WI38 (cell line): ENCODE data around the gene LRRC49.
"Not testable (repeated sequence)": the region's sequence is repeated elsewhere in the genome, so short reads cannot be mapped to it uniquely, and the experiment has no call there.

ENCODE experiments used
- H3K4me3 ChIP-seq: 2 replicates; pipeline ENCODE4 v1.5.1; 2011; ENCODE audit warnings: low read depth, mild to moderate bottlenecking, control low read depth, low read length
- CTCF ChIP-seq: IDR thresholded peaks from 2 replicates; pipeline ENCODE4 v1.5.1; 2012; ENCODE audit warnings: low read depth, mild to moderate bottlenecking, control low read depth, low read length

Gene LRRC49

GRCh38 chr15:70859322-70859908, 33.2 kb upstream of the LRRC49 start:
- no peak overlapping the region for H3K4me3 ChIP-seq
- no peak for TF ChIP-seq CTCF

GRCh38 chr15:70859998-70860397, 32.6 kb upstream of the LRRC49 start:
- no peak for TF ChIP-seq CTCF
- no peak overlapping the region for H3K4me3 ChIP-seq

- no peak overlapping the region for H3K4me3 ChIP-seq
- TF ChIP-seq CTCF = no peak
Measured at GRCh38 chr15:70863450-70864218, 29.0 kb upstream of the LRRC49 start.

- H3K4me3 ChIP-seq = no peak overlapping the region
- no peak for TF ChIP-seq CTCF
Measured at GRCh38 chr15:70866982-70867641, 25.5 kb upstream of the LRRC49 start.

- no peak overlapping the region for H3K4me3 ChIP-seq
- TF ChIP-seq CTCF = no peak
Measured at GRCh38 chr15:70867911-70868467, 24.6 kb upstream of the LRRC49 start.

GRCh38 chr15:70869346-70869745, 23.3 kb upstream of the LRRC49 start:
- H3K4me3 ChIP-seq = no peak overlapping the region
- TF ChIP-seq CTCF = no peak

GRCh38 chr15:70870051-70870450, 22.6 kb upstream of the LRRC49 start:
- no peak overlapping the region for H3K4me3 ChIP-seq
- no peak for TF ChIP-seq CTCF

- H3K4me3 ChIP-seq = not testable (repeated sequence)
Measured at GRCh38 chr15:70871490-70871889, 21.1 kb upstream of the LRRC49 start.
